ENCODE results near the gene MITF. TPM values are rescaled to one million over a fixed set of nuclear protein-coding genes. Genes with fewer than 3 reads are reported as not detected.

Gene MITF
- total and polyA plus RNA-seq, 4 donors = 0.91 to 2.9 (median 2.3) TPM

- Histone ChIP-seq H3K36me3 (ENCODE audit: control insufficient read depth in 4 of 4, insufficient read depth in 3 of 4, low read depth in 1 of 4, low read length in 3 of 4) (no peaks in the 10 kb centered on the region), H3K27me3 (ENCODE audit: control insufficient read depth in 4 of 4, insufficient read depth in 4 of 4, low read length in 3 of 4) (no peaks in the 10 kb centered on the region), H3K27ac (ENCODE audit: low read depth in 1 of 2, low read length in 2 of 2) (no peak overlapping the region), H3K9ac (ENCODE audit: low read depth in 1 of 2, low read length in 2 of 2) (no peak overlapping the region), H3K4me3 (ENCODE audit: low read depth in 1 of 3, low read length in 3 of 3) (no peak overlapping the region), H3K4me1 (ENCODE audit: control insufficient read depth in 4 of 4, insufficient read depth in 4 of 4, low read length in 3 of 4) (no peaks in the 10 kb centered on the region), H3K9me3 (ENCODE audit: control insufficient read depth in 4 of 4, low read length in 3 of 4) (peaks cover 0 to 5% (median 3%) of the 10 kb centered on the region in 4 donors)
- no peak for DNase-seq (ENCODE audit: low spot score)
- no peak for TF ChIP-seq CTCF (IDR thresholded peaks at IDR 0.05; ENCODE audit: low read depth, low read length, missing input control)
- TF ChIP-seq YY1 (IDR thresholded peaks at IDR 0.05) = no peak
- no peak for TF ChIP-seq REST (IDR thresholded peaks at IDR 0.05)
- TF ChIP-seq NR2F2 (IDR thresholded peaks at IDR 0.05) = no peak
- no peak for TF ChIP-seq ZBTB33 (IDR thresholded peaks at IDR 0.05)
- TF ChIP-seq TAF1 (conservative IDR thresholded peaks at IDR 0.05) = no peak
- no peak for TF ChIP-seq EGR1 (IDR thresholded peaks at IDR 0.05; ENCODE audit: low read depth in 2 of 2)
- TF ChIP-seq FOXA2 (IDR thresholded peaks at IDR 0.05) = no peak
- no peak for TF ChIP-seq GABPA (IDR thresholded peaks at IDR 0.05 in 1 of 2, conservative IDR thresholded peaks at IDR 0.05 in 1 of 2)
- no peak for TF ChIP-seq MAX (IDR thresholded peaks at IDR 0.05)
- TF ChIP-seq ATF3 (IDR thresholded peaks at IDR 0.05) = no peak
- TF ChIP-seq FOXA1 (IDR thresholded peaks at IDR 0.05) = no peak
- 87% methylated on average over 2 of the region's 2 CpGs for WGBS
Measured at GRCh38 chr3:69976021-69976420, 236.8 kb downstream of the MITF start.

- Histone ChIP-seq H3K9me3 (ENCODE audit: control insufficient read depth in 4 of 4, low read length in 3 of 4) (peaks cover 0 to 4% (median 0%) of the 10 kb centered on the region in 4 donors), H3K4me1 (ENCODE audit: control insufficient read depth in 4 of 4, insufficient read depth in 4 of 4, low read length in 3 of 4) (peaks cover 0 to 4% (median 1%) of the 10 kb centered on the region in 4 donors), H3K27me3 (ENCODE audit: control insufficient read depth in 4 of 4, insufficient read depth in 4 of 4, low read length in 3 of 4) (no peaks in the 10 kb centered on the region), H3K27ac (ENCODE audit: low read depth in 1 of 2, low read length in 2 of 2) (no peak overlapping the region), H3K9ac (ENCODE audit: low read depth in 1 of 2, low read length in 2 of 2) (no peak overlapping the region), H3K36me3 (ENCODE audit: control insufficient read depth in 4 of 4, insufficient read depth in 3 of 4, low read depth in 1 of 4, low read length in 3 of 4) (no peaks in the 10 kb centered on the region), H3K4me3 (ENCODE audit: low read depth in 1 of 3, low read length in 3 of 3) (no peak overlapping the region)
- no peak for TF ChIP-seq EGR1 (IDR thresholded peaks at IDR 0.05; ENCODE audit: low read depth in 2 of 2)
- no peak for TF ChIP-seq RXRA (IDR thresholded peaks at IDR 0.05)
- no peak for TF ChIP-seq JUND (IDR thresholded peaks at IDR 0.05)
- no peak for TF ChIP-seq FOXA2 (IDR thresholded peaks at IDR 0.05)
- 91% methylated on average over 5 of the region's 5 CpGs for WGBS
- DNase-seq (ENCODE audit: low spot score) = no peak
Measured at GRCh38 chr3:69983546-69984265, 244.4 kb downstream of the MITF start.
